GM20431 (cell line): Measurements from ENCODE around the gene PSMC6.

Experiments used
- in situ Hi-C: fragments of 300-500 bp; cut with MseI, MboI; formaldehyde crosslinking; loops from one replicate; pipeline ENCODE4 v1.15.0; 2020; ENCODE audit warnings: low sequenced_read_pairs; ENCODE audit not compliant: unreplicated experiment

The PSMC6 gene

DNA sequence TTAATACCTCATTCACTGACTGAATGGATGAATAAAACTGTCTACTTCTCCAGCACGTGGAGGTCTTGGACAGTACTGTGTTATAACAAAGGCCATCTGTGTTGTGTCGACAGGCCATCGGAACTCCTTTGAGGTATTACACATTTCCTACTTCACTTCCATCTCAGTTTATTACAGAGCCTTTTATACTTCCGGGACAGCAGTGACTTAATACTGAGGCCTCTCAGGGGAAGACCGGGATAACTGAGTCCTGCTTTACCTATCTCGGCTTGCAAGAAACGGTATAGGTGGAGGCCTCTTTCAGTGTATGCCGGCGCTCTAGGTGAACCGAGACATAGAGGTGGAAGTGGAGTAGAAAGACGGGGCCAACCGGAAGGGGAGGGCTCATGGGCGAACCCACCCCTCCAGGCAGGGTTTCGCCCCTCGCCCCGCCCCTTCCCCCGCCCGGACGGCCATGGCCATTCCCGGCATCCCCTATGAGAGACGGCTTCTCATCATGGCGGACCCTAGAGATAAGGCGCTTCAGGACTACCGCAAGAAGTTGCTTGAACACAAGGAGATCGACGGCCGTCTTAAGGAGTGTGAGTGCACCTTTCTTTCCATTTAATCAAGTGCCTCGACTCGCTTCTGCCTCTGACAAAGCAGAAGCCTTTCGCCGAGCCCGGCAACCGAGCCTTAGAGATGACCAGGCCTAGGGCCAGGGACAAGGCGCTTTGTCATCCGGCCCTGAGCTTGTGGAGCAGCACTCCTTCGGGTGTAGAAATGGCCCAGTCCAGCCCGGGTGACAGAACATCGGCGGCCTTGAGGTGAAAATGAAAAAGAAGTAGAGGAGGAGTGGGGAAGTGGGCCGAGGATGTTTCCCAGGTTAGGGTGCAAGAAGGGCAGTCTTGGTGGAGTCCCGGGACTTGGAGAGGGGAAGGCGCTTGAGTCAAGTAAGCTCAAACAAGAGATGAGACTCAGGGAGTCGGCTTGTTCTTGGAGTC, at the start of gene PSMC6:
PSMC6 (plus strand) TSS at position 477 of the 983 bp plus-strand sequence; CDS start at position 497, 20 bp downstream.
- in situ Hi-C loops, result no loop called here

DNA sequence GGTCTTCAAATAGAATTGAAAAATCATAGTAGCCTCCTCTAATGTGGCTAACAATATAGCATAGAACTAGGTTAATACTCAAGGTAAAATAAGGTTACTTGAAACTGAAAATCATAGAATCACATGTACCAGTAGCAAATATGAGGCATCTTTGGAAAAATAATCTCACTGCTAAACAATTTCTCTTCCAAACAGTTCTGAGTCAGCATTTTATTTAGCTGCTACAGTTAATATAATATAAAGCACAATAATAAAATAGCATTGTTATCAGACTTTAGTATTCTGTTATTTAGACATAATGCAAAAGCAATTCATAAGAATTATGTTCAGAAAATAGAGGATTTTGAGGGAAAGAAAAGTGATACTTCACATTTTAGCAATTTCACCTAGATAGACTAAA, 46.7 kb upstream of the PSMC6 start:
- in situ Hi-C loops, result no loop called here

DNA sequence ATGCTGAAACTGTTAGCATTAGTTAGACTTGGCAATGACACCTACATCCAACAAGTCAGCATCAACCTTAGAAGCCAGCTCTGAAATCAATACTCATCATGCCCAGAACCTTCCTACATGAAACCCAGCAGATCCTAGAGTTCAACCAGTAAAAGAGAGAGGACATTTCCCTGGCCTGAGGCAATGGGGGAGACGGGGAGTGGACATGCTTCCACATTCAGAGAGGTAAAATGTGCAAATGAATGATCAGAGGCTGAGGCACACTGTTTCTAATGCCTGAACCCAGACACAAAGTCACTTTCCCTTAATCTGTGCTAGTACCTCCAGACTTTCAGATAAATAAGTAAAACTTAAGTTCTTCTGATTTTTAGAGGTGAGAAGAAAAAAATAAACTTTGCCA, 46.2 kb upstream of the PSMC6 start:
- in situ Hi-C loops, result no loop called here

DNA sequence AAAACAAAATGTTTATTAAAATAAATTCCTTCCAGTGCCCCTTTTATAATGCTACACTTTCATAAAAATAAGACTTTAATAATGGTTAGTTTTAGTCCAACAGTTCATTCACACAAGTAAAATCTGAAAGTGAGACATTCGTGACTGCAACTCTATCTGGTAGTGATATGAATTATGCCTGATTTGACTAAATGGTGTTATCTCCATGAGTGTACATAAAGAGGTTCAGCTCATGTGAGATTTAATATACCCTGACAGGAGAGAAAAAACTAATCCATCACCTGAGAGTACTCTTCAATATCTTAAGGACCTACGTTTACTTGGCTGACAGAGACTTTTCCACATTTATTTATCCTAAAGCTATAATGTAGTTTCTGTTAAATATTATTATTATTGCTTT, 45.7 kb upstream of the PSMC6 start:
- in situ Hi-C loops, result no loop called here

DNA sequence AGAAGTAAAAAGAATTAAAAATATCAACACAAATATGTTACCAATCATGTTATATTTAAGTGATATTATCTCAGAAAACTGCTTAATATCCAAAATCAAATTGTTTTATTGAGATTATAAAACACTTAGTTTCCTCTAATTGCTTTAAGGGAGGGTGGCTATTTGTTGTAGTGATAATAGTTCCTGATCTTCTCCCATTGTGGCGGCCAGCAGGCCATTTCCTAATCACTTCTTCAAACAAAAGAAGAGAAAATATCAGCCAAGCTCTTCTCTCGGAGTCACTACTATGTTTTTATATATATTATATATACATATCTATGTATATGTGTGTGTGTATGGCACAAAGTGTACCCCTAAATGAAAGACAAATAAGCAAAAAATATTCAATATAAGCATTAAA, 43.1 kb upstream of the PSMC6 start:
- in situ Hi-C loops, result no loop called here

DNA sequence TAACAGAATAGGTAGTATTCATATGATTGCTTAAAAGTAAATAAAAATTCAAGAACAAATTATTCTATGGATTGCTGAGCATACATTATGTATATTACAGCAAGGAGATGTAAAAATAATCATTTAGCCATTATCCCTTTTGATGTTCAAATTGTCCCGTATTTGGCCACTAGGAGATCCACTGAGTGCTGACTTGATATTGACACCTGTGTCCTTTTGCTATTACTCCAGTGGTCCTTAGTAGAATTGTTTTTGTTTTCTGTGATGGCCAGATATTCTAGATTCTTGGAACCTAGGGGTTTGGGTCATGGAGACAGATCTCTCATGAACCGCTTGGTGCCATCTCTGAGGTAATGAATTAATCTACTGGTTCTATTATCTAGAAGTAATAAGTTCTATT, 28.4 kb upstream of the PSMC6 start:
- in situ Hi-C loops, result no loop called here

DNA sequence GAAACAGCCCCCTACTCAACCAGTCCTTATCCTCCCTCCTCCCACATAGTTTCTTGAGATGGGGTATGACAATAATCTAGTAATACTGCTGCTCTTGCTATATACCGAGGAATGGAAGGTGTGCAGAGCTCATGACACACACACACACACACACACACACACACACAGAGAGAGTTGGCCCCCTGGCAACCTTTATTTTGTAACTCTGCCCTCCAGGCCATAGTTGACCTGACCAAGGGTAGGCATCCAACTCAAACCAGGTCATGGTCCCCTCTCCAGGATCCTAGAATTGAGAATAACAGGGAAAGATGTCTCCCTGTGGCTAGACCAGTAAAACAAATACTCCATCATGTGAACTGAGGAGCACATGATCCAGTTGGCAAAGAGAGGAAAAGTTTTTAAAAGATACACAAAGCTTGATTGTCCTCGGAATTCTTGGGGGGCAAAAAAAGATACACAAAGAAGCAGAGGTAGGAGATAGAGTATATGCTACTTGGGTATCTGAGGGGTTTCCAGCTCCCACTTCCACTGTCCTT, 22.9 kb upstream of the PSMC6 start:
- in situ Hi-C loops, result no loop called here

DNA sequence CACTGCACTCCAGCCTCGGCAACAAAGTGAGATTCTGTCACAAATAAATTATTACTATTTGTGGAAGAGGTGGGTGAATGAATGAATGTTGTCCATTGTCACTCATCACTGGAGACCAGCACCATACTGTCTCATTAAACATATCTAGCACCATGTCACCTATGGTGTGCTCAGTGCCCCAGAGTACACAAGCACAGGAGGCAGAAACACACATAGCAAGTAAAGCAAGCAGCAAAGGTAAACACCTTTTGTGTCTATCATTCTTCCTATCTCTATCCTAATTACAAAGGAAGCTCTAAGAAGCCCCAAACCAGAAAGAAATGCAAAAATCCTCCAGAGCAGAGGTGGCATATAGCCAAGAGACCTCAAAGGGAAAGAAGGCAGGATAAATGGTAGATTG, 20.8 kb upstream of the PSMC6 start:
- in situ Hi-C loops, result no loop called here

DNA sequence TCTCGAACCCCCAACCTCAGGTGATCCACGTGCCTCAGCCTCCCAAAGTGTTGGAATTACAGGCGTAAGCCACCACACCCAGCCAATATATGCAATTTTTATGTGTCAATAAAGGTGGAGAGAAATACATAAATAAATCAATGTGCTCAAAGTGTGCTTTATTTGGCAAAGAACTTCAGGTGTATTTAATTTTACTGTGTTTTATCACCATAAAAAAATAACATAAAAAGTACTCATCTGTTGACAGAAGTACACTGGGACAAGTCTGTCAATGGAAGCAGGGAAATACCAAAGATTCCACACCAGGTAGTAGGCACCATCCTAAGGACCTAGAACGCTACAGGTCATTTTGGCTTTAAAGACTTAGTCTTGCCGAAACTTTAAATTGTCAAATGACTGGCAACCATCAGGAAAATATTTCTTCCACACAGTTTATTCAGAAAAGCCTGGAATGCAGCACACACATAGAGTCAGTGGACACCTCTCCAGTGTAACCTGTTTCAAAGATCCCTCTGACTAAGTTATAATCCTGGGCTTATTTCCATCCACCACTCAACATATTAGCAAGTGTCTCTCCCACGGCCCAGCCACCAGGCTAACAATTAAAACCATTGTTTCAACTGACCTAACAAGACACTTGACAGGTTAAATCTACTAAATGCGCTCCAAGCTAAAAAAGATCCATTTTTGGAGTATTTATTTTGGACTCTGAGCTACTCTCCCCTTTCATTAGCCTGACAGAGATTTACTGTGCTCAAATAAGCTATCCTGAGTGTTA, 15.8 kb upstream of the PSMC6 start:
- in situ Hi-C loops, result no loop called here

DNA sequence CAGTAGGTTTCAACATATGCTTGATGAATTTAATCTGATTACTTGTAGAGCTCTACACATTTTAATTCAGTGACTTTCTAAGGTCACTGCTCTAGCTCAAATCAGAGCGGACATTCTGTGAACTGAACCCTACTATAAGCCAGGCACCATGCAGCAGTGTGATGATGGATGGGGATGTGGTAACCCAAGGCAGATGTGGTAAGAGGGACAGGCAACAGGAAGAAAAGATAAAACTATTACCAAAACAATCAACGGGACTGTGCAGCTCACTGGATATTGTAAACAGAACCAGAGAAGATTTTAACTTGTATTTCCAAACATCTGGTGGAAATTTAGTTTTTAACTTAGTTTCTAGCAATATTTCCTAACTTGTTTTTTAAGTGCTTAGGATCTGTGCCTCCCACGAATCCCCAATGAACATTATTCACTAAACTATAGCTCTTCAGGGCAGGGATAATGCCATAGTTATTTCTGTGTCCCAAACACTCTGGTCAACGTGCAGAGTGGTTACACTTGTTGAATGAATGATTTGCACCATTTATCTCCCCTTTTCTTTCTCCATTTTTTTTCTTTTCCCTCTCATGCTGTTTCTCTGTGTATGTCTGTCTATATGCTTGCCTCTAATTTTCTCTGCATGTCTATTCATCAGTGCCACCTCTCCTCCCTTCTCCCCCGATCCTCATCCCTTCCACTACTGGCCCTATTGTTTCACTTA, 14.6 kb upstream of the PSMC6 start:
- in situ Hi-C loops, result no loop called here

DNA sequence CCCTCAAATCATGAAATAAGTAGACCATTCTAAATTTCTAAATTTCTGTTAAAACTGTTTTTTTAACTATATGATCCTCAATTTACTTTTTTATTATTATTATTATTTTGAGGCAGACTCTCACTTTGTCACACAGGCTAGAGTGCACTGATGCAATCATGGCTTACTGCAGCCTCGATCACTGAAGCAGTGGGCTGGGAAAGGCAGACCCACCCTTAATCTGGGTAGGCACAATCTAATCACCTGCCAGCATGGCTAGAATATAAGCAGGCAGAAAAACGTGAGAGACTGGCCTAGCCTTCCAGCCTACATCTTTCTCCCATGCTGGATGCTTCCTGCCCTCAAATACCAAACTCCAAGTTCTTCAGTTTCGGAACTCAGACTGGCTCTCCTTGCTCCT, 14.0 kb upstream of the PSMC6 start:
- in situ Hi-C loops, result no loop called here

DNA sequence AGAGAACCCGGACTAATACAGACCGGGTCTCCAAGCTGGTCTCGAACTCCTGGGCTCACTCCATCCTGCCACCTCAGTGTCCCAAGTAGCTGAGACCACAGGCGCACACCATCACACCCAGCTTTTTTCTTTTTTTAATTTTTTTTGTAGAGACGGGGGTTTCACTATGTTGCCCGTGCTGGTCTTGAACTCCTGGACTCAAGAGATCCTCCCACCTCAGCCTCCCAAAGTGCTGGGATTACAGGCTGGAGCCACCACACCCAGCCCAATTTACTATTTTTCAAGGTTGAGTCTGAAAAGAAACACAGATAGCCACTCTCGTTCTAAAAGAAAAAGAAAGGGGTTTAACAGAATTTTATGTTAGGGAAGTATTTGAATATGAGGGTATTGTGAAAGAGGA, 13.5 kb upstream of the PSMC6 start:
- in situ Hi-C loops, result no loop called here

DNA sequence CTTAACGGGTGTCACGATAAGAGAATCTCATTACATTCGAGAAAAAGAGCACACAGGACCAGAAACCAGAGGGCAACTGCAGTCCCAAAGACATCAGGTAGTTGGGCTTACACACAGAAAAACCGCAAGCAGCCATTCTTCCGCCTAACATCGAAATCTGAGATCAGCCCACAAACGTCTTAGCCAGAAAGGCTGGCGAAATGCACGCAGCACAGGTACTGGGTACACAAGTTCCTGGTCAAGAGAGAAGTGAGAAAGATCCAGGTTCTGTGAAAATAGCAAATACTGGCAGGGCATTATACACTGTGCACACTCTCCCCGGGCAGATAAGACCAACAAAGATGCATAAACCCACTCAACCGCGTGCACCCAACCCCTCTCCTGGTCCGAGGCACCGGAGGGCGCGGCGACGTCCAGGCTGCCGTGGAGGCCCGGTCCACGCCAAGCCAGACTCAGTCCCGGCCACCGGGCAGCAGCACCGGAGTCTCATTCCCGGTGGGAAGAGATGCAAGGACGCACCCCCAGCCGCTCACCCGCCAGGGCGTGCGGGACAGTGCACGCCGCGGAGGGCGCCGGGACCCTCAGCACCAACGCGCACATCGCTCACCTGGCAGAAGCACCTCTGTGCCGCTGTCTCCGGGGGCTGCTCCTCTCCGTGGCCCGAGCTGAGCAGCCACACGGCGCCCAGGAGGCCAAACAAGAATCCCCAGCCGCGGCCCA, 12.1 kb upstream of the PSMC6 start:
- in situ Hi-C loops, result no loop called here

DNA sequence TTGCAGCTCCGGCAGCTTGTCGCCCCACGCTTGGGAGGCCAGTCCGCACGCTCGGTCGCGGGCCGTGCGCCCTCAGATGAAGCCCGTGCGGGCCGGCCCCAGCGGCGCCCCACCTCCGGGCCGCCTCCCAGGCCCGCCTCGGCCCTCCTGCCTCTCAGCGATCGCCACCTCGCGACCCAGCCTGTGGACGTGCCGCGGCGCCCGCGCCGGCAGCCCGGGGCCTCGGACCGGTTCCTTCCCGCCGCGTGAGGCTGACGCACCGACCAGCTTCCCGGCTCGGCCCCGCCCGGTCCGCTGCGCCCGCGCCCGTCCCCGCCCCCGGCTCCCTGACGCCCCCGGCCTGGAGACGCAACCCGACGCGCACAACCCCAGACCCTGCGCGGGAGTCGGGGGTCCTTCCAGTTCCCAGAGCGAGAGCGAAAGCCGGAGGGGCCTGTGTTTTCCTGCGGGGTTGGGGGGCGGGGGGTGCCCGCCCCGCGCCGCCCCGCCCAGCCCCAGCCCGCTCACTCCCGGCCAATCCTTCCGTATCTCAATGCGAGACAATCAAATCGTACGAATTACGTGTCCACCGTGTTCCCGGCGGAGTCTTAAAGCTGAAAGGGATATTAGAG, 11.4 kb upstream of the PSMC6 start, which contains the start of gene ERO1A:
ERO1A (minus strand) TSS at position 78 of the 611 bp plus-strand sequence; CDS start at position 1, 77 bp downstream.
- in situ Hi-C loops, result no loop called here

DNA sequence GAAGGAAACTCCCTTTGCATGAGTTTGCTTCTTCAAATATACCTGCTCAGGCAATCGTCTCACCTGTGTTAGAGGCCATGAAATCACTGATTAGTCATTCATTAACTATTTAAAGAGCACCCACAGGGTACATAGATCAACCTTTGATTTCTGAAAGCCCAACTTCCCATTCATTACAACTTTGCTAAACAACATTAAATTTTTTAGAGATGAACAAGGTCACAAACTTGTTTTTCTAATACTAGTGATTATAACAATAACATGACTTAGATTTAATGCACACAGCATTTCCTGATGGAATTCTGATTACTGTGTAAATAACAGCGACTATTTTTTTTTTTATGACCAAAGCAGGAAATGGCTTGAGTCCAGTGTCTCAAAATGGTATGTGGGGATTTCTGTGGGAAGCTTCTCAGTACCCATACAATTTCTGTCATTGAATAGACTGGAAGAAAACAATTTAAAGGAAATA, 6.3 kb upstream of the PSMC6 start:
- in situ Hi-C loops, result no loop called here

DNA sequence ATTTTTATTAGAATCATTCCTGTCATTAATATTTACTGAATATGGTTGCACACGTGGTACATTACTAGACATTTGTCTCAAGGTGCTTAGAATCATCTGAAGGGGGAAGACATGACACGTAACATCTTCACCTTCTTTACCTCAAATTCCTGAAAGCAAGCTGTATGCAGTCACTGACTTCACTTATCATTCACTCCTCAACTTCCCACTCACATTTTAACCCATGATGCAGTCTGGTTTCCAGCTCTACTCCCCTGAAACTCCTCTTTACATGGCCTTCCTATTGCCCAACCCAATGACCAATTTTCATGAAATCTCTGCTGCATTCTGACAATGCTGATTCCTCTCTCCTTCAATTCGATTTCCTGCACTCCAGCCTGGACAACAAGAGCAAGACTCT, 5.8 kb upstream of the PSMC6 start:
- in situ Hi-C loops, result no loop called here

DNA sequence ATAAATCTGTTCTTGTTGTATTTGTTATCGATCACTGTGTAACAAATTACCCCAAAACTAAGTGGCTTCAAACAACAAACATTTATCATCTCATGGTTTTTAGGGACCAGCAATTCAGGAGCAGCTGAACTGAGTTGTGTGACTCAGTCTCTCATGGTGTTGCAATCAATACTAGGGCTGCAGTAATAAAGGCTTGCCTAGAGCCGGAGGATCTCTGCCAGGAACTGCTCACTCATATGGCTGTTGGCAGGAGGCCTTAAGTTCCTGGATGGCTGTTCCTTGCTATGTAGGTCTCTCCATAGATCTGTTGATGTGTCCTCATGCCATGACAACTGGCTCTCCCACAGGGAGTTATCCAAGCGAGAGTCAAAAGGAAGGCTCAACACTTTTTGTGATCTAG, 3.8 kb upstream of the PSMC6 start:
- in situ Hi-C loops, result no loop called here

DNA sequence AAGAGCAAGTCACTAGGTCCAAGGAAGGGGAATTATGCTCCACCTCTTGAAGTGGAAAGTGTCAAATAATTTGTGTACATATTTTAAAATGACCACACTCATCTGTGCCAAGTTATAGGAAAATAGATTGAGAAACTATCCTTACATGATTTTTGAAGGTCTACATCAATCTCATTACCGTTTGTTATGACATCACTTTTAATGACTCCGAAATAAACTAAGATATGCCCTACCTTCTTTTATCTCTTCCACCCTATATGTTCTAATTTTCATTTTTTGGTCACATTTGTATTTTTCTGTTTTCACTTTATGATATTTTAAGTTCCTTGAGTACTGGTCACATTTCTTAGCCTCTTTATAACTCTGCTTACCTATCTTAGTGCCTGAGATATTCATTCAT, 3.3 kb upstream of the PSMC6 start:
- in situ Hi-C loops, result no loop called here

DNA sequence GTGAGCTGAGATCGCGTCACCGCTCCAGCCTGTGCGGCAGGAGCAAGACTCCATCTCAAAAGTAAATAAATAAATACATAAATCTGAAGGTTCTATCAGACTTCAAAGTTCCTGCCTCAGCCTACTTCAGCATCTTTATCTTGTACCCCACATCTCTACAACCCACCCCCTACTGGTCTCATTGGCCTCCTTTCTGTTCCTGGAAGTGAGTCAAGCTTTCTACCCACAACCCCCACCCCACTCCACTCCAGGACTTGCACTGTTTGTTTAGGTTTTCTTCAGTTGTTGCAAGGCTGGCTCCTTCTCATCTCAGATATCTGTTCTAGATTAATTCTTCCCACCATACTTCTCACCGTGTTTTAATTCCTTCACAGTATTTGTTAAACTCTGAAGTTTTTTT, 714 bp upstream of the PSMC6 start:
- in situ Hi-C loops, result no loop called here
